Ishikawa (cell line): Measurements from ENCODE around the gene RASAL2.
A peak's percentile ranks its signal among the peaks of the same experiment; 100 is the strongest.

ENCODE experiments used
- CEBPB ChIP-seq: IDR thresholded peaks from 2 replicates; pipeline ENCODE4 v1.6.1; 2012
- CREB1 ChIP-seq: IDR thresholded peaks from 2 replicates; pipeline ENCODE4 v1.6.1; 2012; ENCODE audit warnings: low read depth
- EGR1 ChIP-seq: IDR thresholded peaks from 2 replicates; pipeline ENCODE4 v1.6.1; 2012
- EP300 ChIP-seq: IDR thresholded peaks from 2 replicates; pipeline ENCODE4 v1.6.1; 2012; ENCODE audit warnings: borderline replicate concordance
- FOXM1 ChIP-seq: IDR thresholded peaks from 2 replicates; pipeline ENCODE4 v1.6.1; 2012; ENCODE audit warnings: low read depth, borderline replicate concordance
- MAX ChIP-seq: IDR thresholded peaks from 2 replicates; pipeline ENCODE4 v1.6.1; 2012
- NFIC ChIP-seq: IDR thresholded peaks from 2 replicates; pipeline ENCODE4 v1.6.1; 2012
- RAD21 ChIP-seq: IDR thresholded peaks from 2 replicates; pipeline ENCODE4 v1.6.1; 2012; ENCODE audit warnings: low read depth
- TAF1 ChIP-seq: IDR thresholded peaks from 2 replicates; pipeline ENCODE4 v1.6.1; 2012; ENCODE audit warnings: low read depth, mild to moderate bottlenecking
- TCF12 ChIP-seq: IDR thresholded peaks from 2 replicates; pipeline ENCODE4 v1.6.1; 2012; ENCODE audit warnings: low read depth
- TEAD4 ChIP-seq: IDR thresholded peaks from 2 replicates; pipeline ENCODE4 v1.6.1; 2012
- YY1 ChIP-seq: IDR thresholded peaks from 2 replicates; pipeline ENCODE4 v1.6.1; 2012; ENCODE audit warnings: low read depth
- ZBTB7A ChIP-seq: IDR thresholded peaks from 2 replicates; pipeline ENCODE4 v1.6.1; 2012; ENCODE audit warnings: low read depth
- TF ChIP-seq, protein P1 (sequence below): IDR thresholded peaks from 2 replicates; pipeline ENCODE4 v1.6.1; 2012
- TF ChIP-seq, protein P2 (sequence below): IDR thresholded peaks from 2 replicates; pipeline ENCODE4 v1.6.1; 2012; ENCODE audit warnings: low read depth, mild to moderate bottlenecking

The RASAL2 gene

DNA sequence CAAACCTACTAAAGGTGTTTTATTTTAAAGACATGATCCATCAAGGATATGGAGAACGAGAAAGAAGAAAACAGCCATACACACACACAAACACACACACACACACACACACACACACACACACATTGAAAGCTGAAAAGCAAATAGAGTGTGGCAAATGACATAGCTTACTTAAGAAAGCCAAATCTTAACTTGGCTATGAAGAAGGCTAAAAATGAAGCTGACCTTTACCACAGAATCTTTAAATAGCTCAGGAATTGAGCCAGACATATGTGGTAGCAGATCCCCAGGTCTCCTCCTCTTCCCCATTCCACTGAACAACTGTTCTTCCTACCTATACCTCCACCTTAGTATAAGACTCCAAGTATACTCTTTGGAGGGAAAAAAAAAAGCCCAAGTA lies 217.3 kb downstream of the RASAL2 start:
- TF ChIP-seq TCF12 (no peak), TEAD4 (no peak), MAX (no peak), NFIC (no peak), TAF1 (no peak), ZBTB7A (no peak), FOXM1 (no peak), CEBPB (no peak)

DNA sequence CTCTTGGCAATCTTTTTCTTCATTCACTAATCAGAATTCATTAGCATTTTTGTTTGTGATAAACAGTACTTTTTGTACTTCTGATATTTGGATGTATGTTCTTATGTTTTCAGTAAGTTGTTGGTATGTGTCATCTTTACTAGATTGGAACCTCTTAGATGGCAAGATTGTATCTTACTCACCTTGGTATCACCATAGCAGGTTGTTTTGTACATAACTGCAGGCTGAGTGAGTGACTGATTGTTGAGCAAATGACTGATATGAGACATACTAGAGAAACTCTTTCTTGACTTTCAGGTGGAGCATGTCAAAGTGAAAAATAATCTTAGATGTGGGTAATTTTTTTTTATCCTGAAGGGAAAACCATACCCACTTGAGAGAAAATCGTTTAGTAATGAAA lies 229.2 kb downstream of the RASAL2 start:
- TF ChIP-seq YY1 (no peak), CREB1 (no peak), EP300 (no peak), CEBPB (no peak)
- TF ChIP-seq, protein P1, sequence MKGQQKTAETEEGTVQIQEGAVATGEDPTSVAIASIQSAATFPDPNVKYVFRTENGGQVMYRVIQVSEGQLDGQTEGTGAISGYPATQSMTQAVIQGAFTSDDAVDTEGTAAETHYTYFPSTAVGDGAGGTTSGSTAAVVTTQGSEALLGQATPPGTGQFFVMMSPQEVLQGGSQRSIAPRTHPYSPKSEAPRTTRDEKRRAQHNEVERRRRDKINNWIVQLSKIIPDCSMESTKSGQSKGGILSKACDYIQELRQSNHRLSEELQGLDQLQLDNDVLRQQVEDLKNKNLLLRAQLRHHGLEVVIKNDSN, result no peak
- TF ChIP-seq, protein P2, sequence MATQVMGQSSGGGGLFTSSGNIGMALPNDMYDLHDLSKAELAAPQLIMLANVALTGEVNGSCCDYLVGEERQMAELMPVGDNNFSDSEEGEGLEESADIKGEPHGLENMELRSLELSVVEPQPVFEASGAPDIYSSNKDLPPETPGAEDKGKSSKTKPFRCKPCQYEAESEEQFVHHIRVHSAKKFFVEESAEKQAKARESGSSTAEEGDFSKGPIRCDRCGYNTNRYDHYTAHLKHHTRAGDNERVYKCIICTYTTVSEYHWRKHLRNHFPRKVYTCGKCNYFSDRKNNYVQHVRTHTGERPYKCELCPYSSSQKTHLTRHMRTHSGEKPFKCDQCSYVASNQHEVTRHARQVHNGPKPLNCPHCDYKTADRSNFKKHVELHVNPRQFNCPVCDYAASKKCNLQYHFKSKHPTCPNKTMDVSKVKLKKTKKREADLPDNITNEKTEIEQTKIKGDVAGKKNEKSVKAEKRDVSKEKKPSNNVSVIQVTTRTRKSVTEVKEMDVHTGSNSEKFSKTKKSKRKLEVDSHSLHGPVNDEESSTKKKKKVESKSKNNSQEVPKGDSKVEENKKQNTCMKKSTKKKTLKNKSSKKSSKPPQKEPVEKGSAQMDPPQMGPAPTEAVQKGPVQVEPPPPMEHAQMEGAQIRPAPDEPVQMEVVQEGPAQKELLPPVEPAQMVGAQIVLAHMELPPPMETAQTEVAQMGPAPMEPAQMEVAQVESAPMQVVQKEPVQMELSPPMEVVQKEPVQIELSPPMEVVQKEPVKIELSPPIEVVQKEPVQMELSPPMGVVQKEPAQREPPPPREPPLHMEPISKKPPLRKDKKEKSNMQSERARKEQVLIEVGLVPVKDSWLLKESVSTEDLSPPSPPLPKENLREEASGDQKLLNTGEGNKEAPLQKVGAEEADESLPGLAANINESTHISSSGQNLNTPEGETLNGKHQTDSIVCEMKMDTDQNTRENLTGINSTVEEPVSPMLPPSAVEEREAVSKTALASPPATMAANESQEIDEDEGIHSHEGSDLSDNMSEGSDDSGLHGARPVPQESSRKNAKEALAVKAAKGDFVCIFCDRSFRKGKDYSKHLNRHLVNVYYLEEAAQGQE, result no peak

DNA sequence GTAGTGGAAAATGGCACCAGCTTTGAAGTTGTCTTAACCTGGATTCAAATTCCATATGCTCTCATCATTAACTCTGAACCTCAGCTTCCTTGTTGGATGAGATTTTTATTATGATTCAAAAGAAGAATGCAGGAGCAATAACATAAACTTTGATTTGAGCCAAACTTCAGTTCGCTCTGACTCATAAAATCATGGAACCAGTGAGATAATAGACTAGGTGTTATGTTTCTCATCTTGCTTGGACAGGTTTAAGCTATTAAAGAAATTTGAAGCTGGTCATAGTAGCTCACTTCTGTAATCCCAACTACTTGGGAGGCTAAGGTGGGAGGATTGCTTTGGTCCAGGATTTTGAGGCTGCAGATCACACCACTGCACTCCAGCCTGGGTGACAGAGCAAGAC lies 230.1 kb downstream of the RASAL2 start:
- TF ChIP-seq YY1 (no peak), ZBTB7A (no peak), MAX (no peak), CREB1 (no peak), EP300 (0 out of 2 replicates have a peak, but pooled peaks have one; percentile 15), RAD21 (no peak), FOXM1 (peak; percentile 53; the same call in 1 of the 2 replicates)

GRCh38 chr1:178328728-178329127 lies 234.8 kb downstream of the RASAL2 start:
- TF ChIP-seq FOXM1 (no peak), MAX (no peak), EGR1 (no peak), CREB1 (no peak), ZBTB7A (no peak), EP300 (no peak), TAF1 (no peak), TEAD4 (no peak), NFIC (no peak), CEBPB (no peak), TCF12 (no peak)
- TF ChIP-seq, protein P2, result no peak

- peak; percentile 63; the same call in 1 of the 2 replicates for TF ChIP-seq CEBPB
- peak; percentile 30; the same call in 1 of the 2 replicates for TF ChIP-seq TEAD4
- no peak for TF ChIP-seq NFIC
- no peak for TF ChIP-seq CREB1
Observed at GRCh38 chr1:178330153-178330552, 236.2 kb downstream of the RASAL2 start.

- TF ChIP-seq YY1, result no peak
- TF ChIP-seq, protein P1, result 0 out of 2 replicates have a peak, but pooled peaks have one; percentile 13
- no peak for TF ChIP-seq CREB1
- TF ChIP-seq FOXM1, result no peak
- no peak for TF ChIP-seq EP300
- TF ChIP-seq MAX, result no peak
Observed at GRCh38 chr1:178330848-178331497, 237.1 kb downstream of the RASAL2 start.

- no peak for TF ChIP-seq MAX
Observed at GRCh38 chr1:178335426-178335825, 241.5 kb downstream of the RASAL2 start.
